Gastrocnemius medialis (tissue), 4 donors: Measurements from ENCODE around the gene MAVS.

ENCODE experiments used
- POLR2A ChIP-seq, 2 donors: fragments of 450-650 bp; IDR thresholded peaks; one replicate each; pipeline ENCODE4 v1.6.1; 2017; ENCODE audit warnings: antibody characterized with exemption in 2 of 2, mild to moderate bottlenecking in 2 of 2, moderate library complexity in 2 of 2
- TF ChIP-seq, protein P1 (sequence below), 5 experiments: fragments of 450-650 bp in 3 of 5; fragments of 200-600 bp in 2 of 5; sonication (generic) in 2 of 5; IDR thresholded peaks in 4 of 5; conservative IDR thresholded peaks in 1 of 5; 1 replicate in 4 of 5; 2 replicates in 1 of 5; pipeline ENCODE4 v1.5.1; 2016 to 2019; ENCODE audit warnings: antibody characterized with exemption in 5 of 5, mild to moderate bottlenecking in 3 of 5, moderate library complexity in 3 of 5

DNA sequence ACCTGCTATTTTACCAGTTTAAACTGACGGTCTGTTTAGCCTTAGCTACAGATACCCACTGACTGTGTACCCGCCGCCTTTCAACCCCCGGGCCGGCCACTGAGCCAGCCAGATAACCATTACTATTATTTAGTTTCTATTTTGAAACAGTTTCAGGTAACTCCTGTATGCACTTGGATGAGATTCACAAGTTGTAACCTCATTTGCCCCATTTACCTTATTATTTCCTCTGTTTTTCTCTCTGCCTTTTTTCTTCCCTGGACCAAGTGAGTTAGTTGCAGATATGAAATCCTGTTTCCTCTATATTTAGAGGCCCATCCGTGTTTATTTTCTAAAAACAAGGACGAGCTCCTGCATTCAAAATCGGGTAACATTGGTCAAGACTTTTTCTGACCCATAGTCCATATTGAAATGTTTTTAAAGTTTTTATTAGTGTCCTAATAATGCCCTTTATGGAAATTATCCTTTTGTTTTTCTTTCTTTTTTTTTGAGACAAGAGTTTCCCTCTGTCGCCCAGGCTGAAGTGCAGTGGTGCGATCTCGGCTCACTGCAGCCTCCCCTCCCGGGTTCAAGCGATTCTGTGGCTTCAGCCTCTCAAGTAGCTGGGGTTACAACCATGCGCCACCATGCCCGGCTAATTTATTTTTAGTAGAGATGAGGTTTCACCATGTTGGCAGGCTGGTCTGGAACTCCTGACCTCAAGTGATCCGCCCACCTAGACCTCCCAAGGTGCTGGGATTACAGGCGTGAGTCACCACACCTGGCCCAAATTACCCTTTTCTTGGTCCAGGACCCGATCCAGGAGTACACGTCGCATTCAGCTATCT, 25.5 kb upstream of the MAVS start:
- TF ChIP-seq, protein P1, sequence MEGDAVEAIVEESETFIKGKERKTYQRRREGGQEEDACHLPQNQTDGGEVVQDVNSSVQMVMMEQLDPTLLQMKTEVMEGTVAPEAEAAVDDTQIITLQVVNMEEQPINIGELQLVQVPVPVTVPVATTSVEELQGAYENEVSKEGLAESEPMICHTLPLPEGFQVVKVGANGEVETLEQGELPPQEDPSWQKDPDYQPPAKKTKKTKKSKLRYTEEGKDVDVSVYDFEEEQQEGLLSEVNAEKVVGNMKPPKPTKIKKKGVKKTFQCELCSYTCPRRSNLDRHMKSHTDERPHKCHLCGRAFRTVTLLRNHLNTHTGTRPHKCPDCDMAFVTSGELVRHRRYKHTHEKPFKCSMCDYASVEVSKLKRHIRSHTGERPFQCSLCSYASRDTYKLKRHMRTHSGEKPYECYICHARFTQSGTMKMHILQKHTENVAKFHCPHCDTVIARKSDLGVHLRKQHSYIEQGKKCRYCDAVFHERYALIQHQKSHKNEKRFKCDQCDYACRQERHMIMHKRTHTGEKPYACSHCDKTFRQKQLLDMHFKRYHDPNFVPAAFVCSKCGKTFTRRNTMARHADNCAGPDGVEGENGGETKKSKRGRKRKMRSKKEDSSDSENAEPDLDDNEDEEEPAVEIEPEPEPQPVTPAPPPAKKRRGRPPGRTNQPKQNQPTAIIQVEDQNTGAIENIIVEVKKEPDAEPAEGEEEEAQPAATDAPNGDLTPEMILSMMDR (IDR thresholded peaks at IDR 0.05 in 4 of 5, conservative IDR thresholded peaks at IDR 0.05 in 1 of 5) = no peak
- TF ChIP-seq POLR2A (IDR thresholded peaks at IDR 0.05) = peak in 1 of 2 donors; percentile 53
